NOMO-1 treated with dmso at 0.1 percent for 144 hours (cell line): ENCODE results near the gene AMY2A.
"Not testable (repeated sequence)": the region's sequence is repeated elsewhere in the genome, so short reads cannot be mapped to it uniquely, and the experiment has no call there.

Experiments used
- DNase-seq: peaks from one replicate; lab custom pipeline; 2025; ENCODE audit not compliant: unreplicated experiment; lab: John Stamatoyannopoulos, UW

The AMY2A gene

GRCh38 chr1:103616994-103617477 is at the start of gene AMY2A:
Gene AMY2A, plus strand, starts transcription at chr1:103617427. Its CDS starts 14 bp downstream, at chr1:103617441.
- DNase-seq: not testable (repeated sequence)

GRCh38 chr1:103569493-103569892 is 47.7 kb upstream of the AMY2A start:
- no peak for DNase-seq

GRCh38 chr1:103571289-103571688 is 45.9 kb upstream of the AMY2A start, which contains the start of gene AMY2B:
Gene AMY2B, plus strand, starts transcription at chr1:103571589. Its CDS starts 14 bp downstream, at chr1:103571603.
- not testable (repeated sequence) for DNase-seq

GRCh38 chr1:103576065-103576464 is 41.2 kb upstream of the AMY2A start:
- DNase-seq: no peak

GRCh38 chr1:103576784-103577183 is 40.4 kb upstream of the AMY2A start:
- not testable (repeated sequence) for DNase-seq

- no peak for DNase-seq
Measured at GRCh38 chr1:103582464-103582863, 34.8 kb upstream of the AMY2A start.

GRCh38 chr1:103583887-103584286 is 33.3 kb upstream of the AMY2A start:
- DNase-seq: no peak

- DNase-seq: no peak
Measured at GRCh38 chr1:103584537-103584936, 32.7 kb upstream of the AMY2A start.

GRCh38 chr1:103602740-103603139 is 14.5 kb upstream of the AMY2A start:
- DNase-seq: not testable (repeated sequence)

GRCh38 chr1:103616362-103616761 is 865 bp upstream of the AMY2A start:
- no peak for DNase-seq

- not testable (repeated sequence) for DNase-seq
Measured at GRCh38 chr1:103627436-103627835, 10.2 kb downstream of the AMY2A start.

- DNase-seq: not testable (repeated sequence)
Measured at GRCh38 chr1:103641194-103641593, 24.0 kb downstream of the AMY2A start.

- DNase-seq: not testable (repeated sequence)
Measured at GRCh38 chr1:103643908-103644307, 26.7 kb downstream of the AMY2A start.

GRCh38 chr1:103650305-103650704 is 33.1 kb downstream of the AMY2A start:
- DNase-seq: not testable (repeated sequence)

GRCh38 chr1:103650889-103651288 is 33.7 kb downstream of the AMY2A start:
- not testable (repeated sequence) for DNase-seq

GRCh38 chr1:103654133-103654532 is 36.9 kb downstream of the AMY2A start:
- not testable (repeated sequence) for DNase-seq

- not testable (repeated sequence) for DNase-seq
Measured at GRCh38 chr1:103655460-103655859, 38.2 kb downstream of the AMY2A start, which contains the start of gene AMY1A. Gene AMY1A, plus strand, starts transcription at chr1:103655760. Its CDS starts 571 bp downstream, at chr1:103656331.
